OCI-LY1 (cell line): ENCODE results near the gene MYLK4.

Source experiments
- H2AFZ ChIP-seq: fragments of 200-600 bp; sonication (generic), shearing (Covaris generic); 2 replicates; pipeline ENCODE4 v1.6.0; 2014; ENCODE audit warnings: antibody characterized with exemption, mild to moderate bottlenecking, low read length
- H3F3A ChIP-seq: fragments of 200-600 bp; sonication (generic), shearing (Covaris generic); 2 replicates; pipeline ENCODE4 v1.6.0; 2014; ENCODE audit warnings: mild to moderate bottlenecking, antibody characterized with exemption, low read length, moderate library complexity; ENCODE audit not compliant: insufficient read depth
- H3K27ac ChIP-seq: fragments of 200-600 bp; sonication (generic); 2 replicates; pipeline ENCODE4 v1.5.1; 2014; ENCODE audit warnings: low read length, mixed run types, mild to moderate bottlenecking, low read depth; ENCODE audit not compliant: poor library complexity, severe bottlenecking
- H3K27me3 ChIP-seq: fragments of 200-600 bp; sonication (generic); 2 replicates; pipeline ENCODE4 v1.6.0; 2014; ENCODE audit warnings: antibody characterized with exemption, mild to moderate bottlenecking, low read length, moderate library complexity; ENCODE audit not compliant: insufficient read depth
- H3K36me3 ChIP-seq: fragments of 200-600 bp; sonication (generic); 2 replicates; pipeline ENCODE4 v1.6.1; 2014; ENCODE audit warnings: mild to moderate bottlenecking, antibody characterized with exemption, low read length, moderate library complexity, mixed read lengths; ENCODE audit not compliant: insufficient read depth
- H3K4me1 ChIP-seq: fragments of 200-600 bp; sonication (generic); 2 replicates; pipeline ENCODE4 v1.5.1; 2014; ENCODE audit warnings: mild to moderate bottlenecking, low read length, moderate library complexity; ENCODE audit not compliant: insufficient read depth, severe bottlenecking
- H3K4me2 ChIP-seq: fragments of 200-600 bp; sonication (generic), shearing (Covaris generic); 2 replicates; pipeline ENCODE4 v1.6.1; 2014; ENCODE audit warnings: low read length
- H3K4me3 ChIP-seq: fragments of 200-600 bp; sonication (generic); 2 replicates; pipeline ENCODE4 v1.5.1; 2014; ENCODE audit warnings: low read length, low read depth, mild to moderate bottlenecking, mixed read lengths; ENCODE audit not compliant: poor library complexity, severe bottlenecking
- H3K79me2 ChIP-seq: fragments of 200-600 bp; shearing (Covaris generic); 2 replicates; pipeline ENCODE4 v1.6.1; 2016; ENCODE audit warnings: mixed run types, low read length, mixed read lengths; ENCODE audit not compliant: insufficient read depth
- H3K9ac ChIP-seq: fragments of 200-600 bp; sonication (generic), shearing (Covaris generic); 2 replicates; pipeline ENCODE4 v1.6.1; 2014; ENCODE audit warnings: mild to moderate bottlenecking, low read length, mixed read lengths
- H3K9me2 ChIP-seq: fragments of 200-600 bp; sonication (generic), shearing (Covaris generic); 2 replicates; pipeline ENCODE4 v1.6.1; 2014; ENCODE audit warnings: low read depth, mild to moderate bottlenecking, low read length, mixed read lengths
- H3K9me3 ChIP-seq: fragments of 200-600 bp; shearing (Covaris generic); 2 replicates; pipeline ENCODE4 v1.6.1; 2014; ENCODE audit warnings: low read length, mixed read lengths
- H4K20me1 ChIP-seq: fragments of 200-600 bp; sonication (generic), shearing (Covaris generic); 2 replicates; pipeline ENCODE4 v1.6.0; 2016; ENCODE audit warnings: mild to moderate bottlenecking, low read length; ENCODE audit not compliant: insufficient read depth
- CTCF ChIP-seq: fragments of 200-600 bp; sonication (generic), shearing (Covaris generic); IDR thresholded peaks from 2 replicates; pipeline ENCODE4 v1.5.1; 2017; ENCODE audit warnings: mild to moderate bottlenecking, antibody characterized with exemption, low read length, moderate library complexity, mixed read lengths
- EZH2 ChIP-seq: fragments of 200-600 bp; sonication (generic), shearing (Covaris generic); IDR thresholded peaks from 2 replicates; pipeline ENCODE4 v1.8.0; 2017; ENCODE audit warnings: borderline replicate concordance, mixed run types, mild to moderate bottlenecking, antibody characterized with exemption, low read length, moderate library complexity, mixed read lengths

Gene MYLK4

DNA sequence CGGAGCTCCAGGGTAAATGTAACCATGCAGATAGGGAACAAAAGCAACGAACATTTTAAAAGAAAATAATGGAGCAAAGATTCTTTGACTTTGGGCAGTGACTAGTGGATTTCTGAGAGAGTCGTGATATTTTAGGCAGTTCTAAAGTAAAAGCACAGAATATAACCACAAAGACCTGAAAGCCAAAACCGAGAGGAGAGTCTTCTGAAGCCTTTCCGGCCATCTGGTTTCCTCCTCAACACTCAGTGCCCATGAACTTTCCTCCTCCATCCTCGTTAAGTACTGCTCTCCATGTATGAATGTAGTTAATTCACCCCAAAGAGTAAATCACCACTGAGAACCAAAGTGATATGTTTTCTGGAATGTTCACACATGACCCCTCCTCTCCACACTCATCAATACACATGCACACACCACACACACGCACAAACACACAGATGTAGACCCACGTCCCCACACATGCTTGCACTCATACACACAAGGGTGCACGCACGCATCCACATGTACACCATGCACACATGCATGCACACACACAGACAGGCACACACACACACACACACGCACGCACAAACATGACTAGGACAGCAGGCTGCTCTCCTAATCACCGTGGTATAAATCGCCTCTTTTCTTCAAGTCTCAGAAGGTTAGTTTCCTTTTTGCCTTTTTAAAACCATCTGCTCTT, 109.5 kb downstream of the MYLK4 start:
- no peak overlapping the region for H3K4me3 ChIP-seq
- no peaks in the 10 kb centered on the region for H3K9me3 ChIP-seq
- H3K79me2 ChIP-seq = no peaks in the 10 kb centered on the region
- H3K4me1 ChIP-seq = no peaks in the 10 kb centered on the region
- H3F3A ChIP-seq = no peaks in the 10 kb centered on the region
- H3K27ac ChIP-seq = no peak overlapping the region
- no peak overlapping the region for H3K9ac ChIP-seq
- no peak for TF ChIP-seq CTCF
- no peak for TF ChIP-seq EZH2
- H4K20me1 ChIP-seq = no peaks in the 10 kb centered on the region
- H2AFZ ChIP-seq = no peak overlapping the region
- H3K36me3 ChIP-seq = no peaks in the 10 kb centered on the region
- H3K27me3 ChIP-seq = peaks cover 3% of the 10 kb centered on the region; the same call in 1 of the 2 replicates
- H3K4me2 ChIP-seq = no peak overlapping the region
- no peaks in the 10 kb centered on the region for H3K9me2 ChIP-seq

GRCh38 chr6:2640551-2640950, 110.2 kb downstream of the MYLK4 start:
- no peaks in the 10 kb centered on the region for H3K36me3 ChIP-seq
- no peak overlapping the region for H2AFZ ChIP-seq
- no peaks in the 10 kb centered on the region for H3K9me2 ChIP-seq
- no peaks in the 10 kb centered on the region for H3K9me3 ChIP-seq
- TF ChIP-seq CTCF (no peak), EZH2 (no peak)
- no peak overlapping the region for H3K9ac ChIP-seq
- no peaks in the 10 kb centered on the region for H3K4me1 ChIP-seq
- H4K20me1 ChIP-seq = no peaks in the 10 kb centered on the region
- H3K4me3 ChIP-seq = no peak overlapping the region
- peaks cover 3% of the 10 kb centered on the region; the same call in 1 of the 2 replicates for H3K27me3 ChIP-seq
- H3K79me2 ChIP-seq = no peaks in the 10 kb centered on the region
- H3K27ac ChIP-seq = no peak overlapping the region
- H3K4me2 ChIP-seq = no peak overlapping the region
- no peaks in the 10 kb centered on the region for H3F3A ChIP-seq

- Histone ChIP-seq H3K4me2 (no peak overlapping the region), H3K9me3 (no peaks in the 10 kb centered on the region), H3K27ac (no peak overlapping the region), H3K4me1 (no peaks in the 10 kb centered on the region), H4K20me1 (no peaks in the 10 kb centered on the region), H3K27me3 (peaks cover 3% of the 10 kb centered on the region; the same call in 1 of the 2 replicates), H2AFZ (no peak overlapping the region), H3F3A (no peaks in the 10 kb centered on the region), H3K9me2 (no peaks in the 10 kb centered on the region), H3K4me3 (no peak overlapping the region), H3K36me3 (no peaks in the 10 kb centered on the region), H3K79me2 (no peaks in the 10 kb centered on the region), H3K9ac (no peak overlapping the region)
- TF ChIP-seq EZH2 (no peak), CTCF (no peak)
Observed at GRCh38 chr6:2639896-2640295, 110.8 kb downstream of the MYLK4 start.
